ENCODE measurements around the gene HTRA3.

HTRA3 gene

GRCh38 chr4:8280158-8280875 is 10.8 kb downstream of the HTRA3 start:
- DNase-seq (ENCODE audit: low read depth in 2 of 2) = no peak

GRCh38 chr4:8280876-8281440 is 11.4 kb downstream of the HTRA3 start:
- DNase-seq (ENCODE audit: low read depth in 2 of 2) = no peak

- DNase-seq (ENCODE audit: low read depth in 2 of 2) = no peak
These were observed 12.1 kb downstream of the HTRA3 start for GRCh38 chr4:8281519-8282133.

GRCh38 chr4:8282134-8282641 is 12.6 kb downstream of the HTRA3 start:
- DNase-seq (ENCODE audit: low read depth in 2 of 2) = no peak

GRCh38 chr4:8282742-8283141 is 13.2 kb downstream of the HTRA3 start:
- no peak for DNase-seq (ENCODE audit: low read depth in 2 of 2)

- DNase-seq (ENCODE audit: low read depth in 2 of 2) = no peak
These were observed 13.6 kb downstream of the HTRA3 start for GRCh38 chr4:8283161-8283560.

GRCh38 chr4:8283631-8284121 is 14.1 kb downstream of the HTRA3 start:
- no peak for DNase-seq (ENCODE audit: low read depth in 2 of 2)

- DNase-seq (ENCODE audit: low read depth in 2 of 2) = no peak
These were observed 14.8 kb downstream of the HTRA3 start for GRCh38 chr4:8284391-8284790.

- no peak for DNase-seq (ENCODE audit: low read depth in 2 of 2)
These were observed 15.8 kb downstream of the HTRA3 start for GRCh38 chr4:8285143-8285975.

GRCh38 chr4:8285976-8286718 is 16.6 kb downstream of the HTRA3 start:
- DNase-seq (ENCODE audit: low read depth in 2 of 2) = no peak

- DNase-seq (ENCODE audit: low read depth in 2 of 2) = no peak
These were observed 17.3 kb downstream of the HTRA3 start for GRCh38 chr4:8286719-8287342.

GRCh38 chr4:8287343-8288280 is 18.1 kb downstream of the HTRA3 start:
- no peak for DNase-seq (ENCODE audit: low read depth in 2 of 2)

GRCh38 chr4:8289151-8289750 is 19.7 kb downstream of the HTRA3 start:
- no peak for DNase-seq (ENCODE audit: low read depth in 2 of 2)

GRCh38 chr4:8289956-8290700 is 20.6 kb downstream of the HTRA3 start:
- no peak for DNase-seq (ENCODE audit: low read depth in 2 of 2)

- no peak for DNase-seq (ENCODE audit: low read depth in 2 of 2)
These were observed 21.1 kb downstream of the HTRA3 start for GRCh38 chr4:8290701-8290970.

GRCh38 chr4:8291036-8291682 is 21.6 kb downstream of the HTRA3 start:
- DNase-seq (ENCODE audit: low read depth in 2 of 2) = no peak

GRCh38 chr4:8291701-8292477 is 22.3 kb downstream of the HTRA3 start:
- no peak for DNase-seq (ENCODE audit: low read depth in 2 of 2)

All from stimulated activated CD8-positive, alpha-beta memory T cell treated with anti-CD3 and anti-CD28 coated beads, Interleukin-7, amount 100 ng/mL, for 4 hours (primary cell).